Calu3 (cell line): ENCODE measurements around the gene ST7. TPM values are rescaled to one million over a fixed set of nuclear protein-coding genes. Genes with fewer than 3 reads are reported as not detected.

Experiments used
- BruUV-seq: library from RNA; stranded (reverse); fragments of 400-500 nt; replicated peaks from 2 replicates; lab custom pipeline; 2021; lab: Mats Ljungman, UMichigan
- CTCF ChIA-PET: fragments of 300-600 bp; sonication (Branson Sonifier 250); formaldehyde crosslinking; loops from one replicate; lab custom pipeline; 2022; ENCODE audit warnings: antibody characterized with exemption; lab: Charles Lee
- DNase-seq: peaks from one replicate; pipeline ENCODE4 v3.0.0; 2022
- H3K27ac Mint-ChIP-seq: one replicate; pipeline ENCODE4 v1.8.0; 2022; ENCODE audit warnings: mixed read lengths; ENCODE audit not compliant: unreplicated experiment
- H3K27me3 Mint-ChIP-seq: one replicate; pipeline ENCODE4 v1.8.0; 2022; ENCODE audit warnings: mixed read lengths; ENCODE audit not compliant: unreplicated experiment
- H3K36me3 Mint-ChIP-seq: one replicate; pipeline ENCODE4 v1.8.0; 2022; ENCODE audit warnings: mild to moderate bottlenecking, moderate library complexity, mixed read lengths; ENCODE audit not compliant: insufficient read depth, unreplicated experiment
- H3K4me1 Mint-ChIP-seq: one replicate; pipeline ENCODE4 v1.8.0; 2022; ENCODE audit warnings: mild to moderate bottlenecking, low read depth, mixed read lengths; ENCODE audit not compliant: unreplicated experiment
- H3K4me3 Mint-ChIP-seq: one replicate; pipeline ENCODE4 v1.8.0; 2022; ENCODE audit warnings: mild to moderate bottlenecking, low read depth, moderate library complexity, mixed read lengths; ENCODE audit not compliant: unreplicated experiment
- H3K9me3 Mint-ChIP-seq: one replicate; pipeline ENCODE4 v1.8.0; 2022; ENCODE audit warnings: low read depth, mixed read lengths; ENCODE audit not compliant: unreplicated experiment
- CTCF ChIP-seq: fragments of 200-600 bp; IDR thresholded peaks from one replicate; pipeline ENCODE4 v1.8.0; 2022; ENCODE audit warnings: antibody characterized with exemption; ENCODE audit not compliant: unreplicated experiment
- intact Hi-C: fragments of 100-400 bp; cut with micrococcal nuclease; formaldehyde crosslinking; loops from one replicate; pipeline ENCODE4 v1.10.0; 2022; ENCODE audit not compliant: unreplicated experiment
- total RNA-seq: library from RNA; stranded (reverse); gene quantifications from 2 replicates; pipeline ENCODE4 v1.2.3, GENCODE V29; 2022

The ST7 gene
- total RNA-seq, 1 experiment from 2014 or later, result 17.7 TPM

- no peak overlapping the region for H3K27ac Mint-ChIP-seq
- no peaks in the 10 kb centered on the region for H3K27me3 Mint-ChIP-seq
- no peak overlapping the region for H3K4me3 Mint-ChIP-seq
- no peak for TF ChIP-seq CTCF
- H3K4me1 Mint-ChIP-seq, result no peaks in the 10 kb centered on the region
- intact Hi-C loops, result no loop called here
- no TSS peak for BruUV-seq
- CTCF ChIA-PET, result no interaction called here
- H3K36me3 Mint-ChIP-seq, result no peaks in the 10 kb centered on the region
- H3K9me3 Mint-ChIP-seq, result no peaks in the 10 kb centered on the region
- no peak for DNase-seq
These were observed 161.0 kb downstream of the ST7 start for GRCh38 chr7:117114272-117114671.

DNA sequence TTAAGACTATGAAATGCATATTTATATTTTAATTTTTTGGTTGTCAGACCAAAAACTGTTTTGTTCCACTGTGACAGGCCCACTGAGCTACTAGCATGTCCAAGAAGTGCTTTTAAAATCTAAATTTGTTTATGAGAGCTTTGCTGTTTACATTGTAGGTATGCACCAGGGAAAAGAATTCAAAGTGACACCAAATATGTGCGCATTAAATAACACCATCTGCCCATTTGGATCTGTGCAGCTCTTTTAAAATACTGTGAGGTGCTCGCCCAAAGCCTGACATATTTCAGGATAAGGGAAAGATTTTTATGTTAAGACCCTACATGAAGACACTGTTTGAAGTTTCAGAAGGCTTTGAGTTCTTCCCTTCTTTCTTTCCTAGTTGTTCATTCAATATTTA, 162.9 kb downstream of the ST7 start:
- Mint-ChIP-seq H3K4me3 (no peak overlapping the region), H3K27me3 (no peaks in the 10 kb centered on the region), H3K27ac (no peak overlapping the region), H3K4me1 (no peaks in the 10 kb centered on the region), H3K36me3 (no peaks in the 10 kb centered on the region), H3K9me3 (no peaks in the 10 kb centered on the region)
- CTCF ChIA-PET, result interaction anchor here (0.7 to 0.8 kb wide), 2 partner anchors 11 to 43 kb away, joined by 3 read pairs; no protein-coding TSS in a partner anchor
- intact Hi-C loops, result no loop called here
- DNase-seq, result no peak
- BruUV-seq, result no TSS peak
- TF ChIP-seq CTCF, result no peak

DNA sequence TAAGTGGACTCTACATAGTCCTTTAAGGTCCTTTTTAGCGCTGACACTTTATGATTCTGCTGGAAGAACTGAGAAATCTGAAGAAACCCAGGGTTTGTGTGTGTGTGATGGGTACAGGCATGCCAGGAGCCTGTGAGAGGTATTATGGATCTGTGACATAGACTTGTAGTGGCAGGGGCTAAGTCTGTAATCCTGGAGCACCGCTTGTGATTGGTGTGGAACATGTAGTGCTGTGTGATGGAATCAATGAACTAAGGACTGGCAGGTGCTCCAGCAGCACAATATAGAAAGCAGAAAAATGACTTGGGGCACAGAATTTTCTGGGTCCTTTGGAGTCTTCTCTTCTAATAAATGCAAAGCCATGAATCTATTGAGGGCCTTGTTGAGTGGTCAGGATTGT, 163.9 kb downstream of the ST7 start:
- no peak for TF ChIP-seq CTCF
- Mint-ChIP-seq H3K27me3 (no peaks in the 10 kb centered on the region), H3K4me3 (no peak overlapping the region), H3K27ac (no peak overlapping the region), H3K9me3 (no peaks in the 10 kb centered on the region), H3K36me3 (no peaks in the 10 kb centered on the region), H3K4me1 (no peaks in the 10 kb centered on the region)
- DNase-seq, result no peak
- CTCF ChIA-PET, result no interaction called here
- BruUV-seq, result no TSS peak
- intact Hi-C loops, result no loop called here

DNA sequence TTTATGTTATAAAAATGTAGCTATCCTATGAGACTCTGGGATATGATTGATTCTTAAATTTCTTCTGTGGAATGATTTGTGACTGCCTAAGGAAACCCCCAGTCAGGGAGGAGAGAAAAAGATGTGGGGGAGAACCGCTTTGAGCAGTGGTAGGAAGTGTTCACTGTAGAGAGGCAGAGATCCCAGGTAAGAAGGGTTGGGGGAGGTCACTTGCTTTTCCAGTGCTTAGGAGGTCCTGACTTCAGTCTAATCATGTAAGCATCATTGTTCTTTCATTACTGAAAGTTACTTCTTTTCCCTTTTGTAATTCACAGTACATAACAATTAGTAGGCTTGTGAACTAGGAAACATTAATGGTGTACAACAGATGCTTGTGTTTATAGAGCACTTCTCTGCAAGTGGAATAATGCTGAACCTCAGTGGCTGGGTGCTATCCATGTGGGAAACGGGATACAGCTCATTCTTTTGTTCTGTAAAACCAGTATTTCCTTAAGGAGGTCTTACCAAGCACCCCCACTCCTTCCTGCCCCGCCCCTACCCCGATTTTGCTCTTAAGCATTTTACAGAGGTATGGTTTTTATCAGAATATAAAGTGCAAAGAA, 165.4 kb downstream of the ST7 start:
- DNase-seq, result no peak
- no peak overlapping the region for H3K27ac Mint-ChIP-seq
- H3K9me3 Mint-ChIP-seq, result no peaks in the 10 kb centered on the region
- H3K36me3 Mint-ChIP-seq, result no peaks in the 10 kb centered on the region
- no peaks in the 10 kb centered on the region for H3K4me1 Mint-ChIP-seq
- intact Hi-C loops, result loop anchor here (1.0 to 2.0 kb wide), 2 partner anchors 130 to 188 kb away; no protein-coding TSS in a partner anchor
- H3K4me3 Mint-ChIP-seq, result no peak overlapping the region
- CTCF ChIA-PET, result interaction anchor here (0.8 to 1.1 kb wide), 3 partner anchors 130 to 188 kb away, joined by 3 to 6 read pairs (median 5); no protein-coding TSS in a partner anchor
- BruUV-seq, result no TSS peak
- TF ChIP-seq CTCF, result no peak
- H3K27me3 Mint-ChIP-seq, result no peaks in the 10 kb centered on the region
